HG02588 (cell line): ENCODE data around the gene BEST4.
"Not testable (repeated sequence)": the region's sequence is repeated elsewhere in the genome, so short reads cannot be mapped to it uniquely, and the experiment has no call there.

Experiments
- ATAC-seq: cut with Tn5 transposase; IDR thresholded peaks from one replicate; pipeline ENCODE4 v1.9.1; 2021; ENCODE audit warnings: mild to moderate bottlenecking, moderate library complexity; ENCODE audit not compliant: unreplicated experiment

Gene BEST4

DNA sequence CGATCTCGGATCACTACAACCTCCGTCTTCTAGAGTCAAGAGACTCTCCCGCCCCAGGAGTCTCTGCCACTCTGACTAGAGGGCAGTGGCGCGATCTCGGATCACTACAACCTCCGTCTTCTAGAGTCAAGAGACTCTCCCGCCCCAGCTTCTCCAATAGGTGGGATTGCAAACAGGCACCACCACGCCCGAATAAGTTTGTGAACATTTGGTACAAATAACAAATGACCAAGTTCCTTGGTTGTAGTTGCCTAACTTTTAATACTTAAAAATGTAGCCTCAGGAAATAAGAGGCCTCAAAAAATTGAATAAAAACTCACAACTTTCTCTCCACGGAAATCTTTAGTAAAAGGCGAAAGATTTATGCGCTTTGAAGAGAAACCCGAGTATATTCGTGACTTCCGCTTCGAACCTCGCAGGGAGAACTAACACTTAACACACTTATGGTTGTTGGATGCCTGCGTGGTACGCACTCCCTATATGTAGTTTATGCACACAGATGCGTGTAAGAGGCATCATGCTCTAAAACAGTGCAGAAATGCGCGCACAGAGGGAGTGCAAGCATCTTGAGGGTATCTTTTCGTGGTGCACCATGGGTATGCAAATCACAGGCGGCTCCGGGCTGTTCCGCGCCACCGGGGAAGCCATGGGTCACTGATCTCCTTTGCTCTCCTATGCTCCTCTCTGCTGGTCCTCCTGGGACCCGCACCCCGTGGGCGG lies 31.8 kb upstream of the BEST4 start:
- peak; percentile 74 for ATAC-seq

- ATAC-seq, result no peak
Observed at GRCh38 chr1:44819196-44819607, 31.2 kb upstream of the BEST4 start.

DNA sequence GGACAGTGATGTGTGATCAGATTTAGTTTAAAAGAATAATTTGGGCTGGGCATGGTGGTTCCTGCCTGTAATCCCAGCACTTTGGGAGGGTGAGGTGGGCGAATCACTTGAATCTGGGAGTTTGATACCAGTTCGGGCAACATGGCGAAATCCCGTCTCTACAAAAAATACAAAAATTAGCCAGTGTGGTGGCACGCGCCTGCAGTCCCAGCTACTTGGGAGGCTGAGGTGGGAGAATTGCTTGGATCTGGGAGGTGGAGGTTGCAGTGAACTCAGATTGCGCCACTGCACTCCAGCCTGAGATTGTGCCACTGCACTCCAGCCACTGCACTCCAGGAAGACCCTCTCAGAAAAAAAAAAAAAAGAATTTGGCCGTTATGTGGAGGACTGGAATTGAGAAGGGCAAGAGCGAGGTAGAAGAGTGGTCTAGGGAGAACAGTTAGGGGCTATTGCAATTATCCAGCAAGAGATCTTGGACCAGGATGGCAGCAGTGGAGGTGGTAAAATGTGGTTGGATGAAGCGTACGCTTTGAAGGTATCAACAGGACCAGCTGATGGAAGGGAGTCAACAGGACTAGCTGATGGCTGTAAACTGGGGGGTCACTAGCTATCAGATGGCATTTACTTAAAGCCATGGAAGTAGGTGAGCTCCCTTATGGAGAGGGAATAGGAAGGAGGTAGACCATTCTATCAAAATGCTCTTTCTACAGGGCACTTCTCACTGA lies 30.0 kb upstream of the BEST4 start:
- ATAC-seq, result no peak

GRCh38 chr1:44817307-44817706 lies 29.3 kb upstream of the BEST4 start:
- ATAC-seq, result no peak

DNA sequence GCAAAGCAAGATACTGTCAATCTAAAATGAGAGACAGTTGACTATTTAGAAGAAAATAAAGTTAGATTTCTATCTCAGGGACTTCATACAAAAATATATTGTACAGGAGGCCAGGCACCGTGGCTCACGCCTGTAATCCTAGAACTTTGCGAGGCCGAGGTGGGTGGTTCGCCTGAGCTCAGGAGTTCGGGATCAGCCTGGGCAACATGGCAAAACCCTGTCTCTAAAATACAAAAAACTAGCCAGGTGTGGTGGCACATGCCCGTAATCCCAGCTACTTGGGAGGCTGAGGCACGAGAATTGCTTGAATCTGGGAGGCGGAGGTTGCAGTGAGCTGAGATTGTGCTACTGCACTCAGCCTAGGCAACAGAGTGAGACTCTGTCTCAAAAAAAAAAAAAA lies 28.0 kb upstream of the BEST4 start:
- not testable (repeated sequence) for ATAC-seq

- ATAC-seq, result no peak
Observed at GRCh38 chr1:44812822-44813543, 25.0 kb upstream of the BEST4 start.

DNA sequence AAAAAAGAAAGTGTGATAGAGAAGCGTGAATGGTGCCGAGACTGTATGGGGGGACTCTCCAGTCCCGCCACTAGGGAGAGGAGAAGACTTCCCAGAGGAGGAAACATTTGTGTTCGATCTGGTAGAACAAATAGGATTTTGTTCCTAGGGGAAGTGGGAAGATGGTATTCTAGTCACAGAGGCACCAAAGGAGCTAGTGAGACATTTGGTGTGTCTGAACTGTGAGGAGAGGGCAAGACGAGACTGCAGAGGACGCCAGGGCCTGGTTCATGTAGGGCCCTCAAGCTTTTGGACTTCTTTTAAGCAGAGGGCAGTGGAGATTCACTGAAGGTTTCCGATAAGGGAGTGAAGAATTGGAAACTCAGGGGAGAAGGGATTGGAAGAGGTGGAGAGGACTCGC lies 23.3 kb upstream of the BEST4 start:
- ATAC-seq, result no peak

DNA sequence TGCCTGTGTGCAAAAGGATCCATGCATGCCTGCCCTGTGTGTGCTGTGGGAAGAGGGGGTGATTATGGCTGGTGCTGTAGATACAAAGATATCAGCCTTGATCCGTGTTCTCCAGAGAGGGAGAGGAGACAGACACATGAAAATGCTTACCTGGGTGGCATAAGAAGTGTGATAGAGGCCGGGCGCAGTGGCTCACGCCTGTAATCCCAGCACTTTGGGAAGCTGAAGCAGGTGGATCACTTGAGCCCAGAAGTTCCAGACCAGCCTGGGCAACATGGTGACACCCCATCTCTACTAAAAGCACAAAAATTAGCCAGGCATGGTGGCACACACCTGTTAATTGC lies 22.8 kb upstream of the BEST4 start:
- not testable (repeated sequence) for ATAC-seq

DNA sequence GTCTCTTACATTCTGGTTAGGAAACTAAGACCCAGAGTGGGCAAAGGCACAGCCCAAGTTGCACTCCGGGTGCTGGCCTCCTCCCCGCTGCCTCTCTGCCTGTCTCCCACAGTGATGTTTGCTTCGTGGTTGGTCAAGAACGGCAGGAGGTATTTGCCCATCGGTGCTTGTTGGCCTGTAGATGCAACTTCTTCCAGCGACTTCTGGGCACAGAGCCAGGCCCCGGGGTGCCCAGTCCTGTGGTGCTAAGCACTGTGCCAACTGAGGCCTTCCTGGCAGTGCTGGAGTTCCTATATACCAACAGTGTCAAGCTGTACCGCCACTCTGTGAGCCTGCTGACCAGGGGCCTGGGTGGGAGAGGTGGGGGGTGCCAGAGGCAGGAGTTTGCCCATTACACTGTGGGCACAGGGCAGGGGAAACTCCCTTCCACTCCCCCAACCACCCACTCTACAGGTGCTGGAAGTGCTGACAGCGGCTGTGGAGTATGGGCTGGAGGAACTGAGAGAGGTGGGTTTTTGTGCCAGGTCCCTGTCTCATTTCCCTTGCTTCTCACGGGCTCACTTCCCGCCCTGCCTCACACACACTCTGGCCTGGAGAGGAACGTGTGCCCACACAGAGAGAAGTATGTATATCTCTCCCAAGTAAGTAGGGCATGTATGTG lies 22.3 kb upstream of the BEST4 start:
- ATAC-seq, result no peak

- ATAC-seq, result peak; percentile 35
Observed at GRCh38 chr1:44808938-44809917, 21.3 kb upstream of the BEST4 start.

DNA sequence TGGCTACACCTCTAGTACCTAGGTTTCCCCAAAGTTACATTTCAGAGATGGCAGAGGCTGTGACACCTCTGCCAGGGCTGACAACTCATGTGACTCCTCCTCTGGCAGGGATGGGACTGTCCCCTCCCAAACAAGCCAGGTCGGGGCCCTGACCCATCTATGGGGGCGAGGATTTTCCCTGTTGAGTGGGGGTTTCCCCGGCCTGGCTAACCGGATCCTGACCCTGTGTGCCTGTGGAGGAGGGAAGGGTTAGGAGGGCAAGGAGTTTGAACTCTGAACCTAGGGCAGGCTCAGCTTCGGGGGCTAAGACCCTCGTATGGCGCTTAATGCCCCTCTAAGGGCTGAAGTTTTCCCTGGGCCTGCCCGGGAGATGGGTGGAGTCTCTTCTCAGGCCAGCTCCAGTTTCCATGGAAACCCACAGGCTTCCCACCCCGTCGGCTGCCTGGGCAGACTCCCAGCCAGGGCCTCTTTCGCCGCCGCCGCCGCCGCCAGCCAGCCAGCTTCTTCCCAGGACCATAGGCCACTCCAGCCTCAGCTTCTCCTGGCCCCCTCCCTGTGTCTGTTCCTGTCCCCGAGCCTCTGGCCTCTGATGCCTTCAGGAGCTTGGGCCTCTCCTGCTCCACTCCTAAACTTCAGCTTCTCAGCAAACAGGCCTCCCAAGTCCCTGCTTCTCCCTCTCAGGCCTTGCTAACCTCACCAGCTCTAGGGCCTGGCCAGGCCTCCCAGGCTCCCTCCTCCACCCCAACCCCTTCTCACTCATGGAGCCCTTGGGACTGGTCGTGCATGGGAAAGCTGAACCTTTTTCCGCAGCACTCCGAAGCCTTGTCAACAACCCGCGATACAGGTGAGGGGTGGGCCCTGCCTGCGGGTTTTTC lies 20.3 kb upstream of the BEST4 start, which contains the start of gene BTBD19:
Gene BTBD19 (plus strand): TSS at position 461 of the 875 bp plus-strand sequence. CDS start 298 bp downstream, at position 759.
- ATAC-seq, result peak; percentile 34

- ATAC-seq, result peak; percentile 29
Observed at GRCh38 chr1:44807364-44808062, 19.5 kb upstream of the BEST4 start.

DNA sequence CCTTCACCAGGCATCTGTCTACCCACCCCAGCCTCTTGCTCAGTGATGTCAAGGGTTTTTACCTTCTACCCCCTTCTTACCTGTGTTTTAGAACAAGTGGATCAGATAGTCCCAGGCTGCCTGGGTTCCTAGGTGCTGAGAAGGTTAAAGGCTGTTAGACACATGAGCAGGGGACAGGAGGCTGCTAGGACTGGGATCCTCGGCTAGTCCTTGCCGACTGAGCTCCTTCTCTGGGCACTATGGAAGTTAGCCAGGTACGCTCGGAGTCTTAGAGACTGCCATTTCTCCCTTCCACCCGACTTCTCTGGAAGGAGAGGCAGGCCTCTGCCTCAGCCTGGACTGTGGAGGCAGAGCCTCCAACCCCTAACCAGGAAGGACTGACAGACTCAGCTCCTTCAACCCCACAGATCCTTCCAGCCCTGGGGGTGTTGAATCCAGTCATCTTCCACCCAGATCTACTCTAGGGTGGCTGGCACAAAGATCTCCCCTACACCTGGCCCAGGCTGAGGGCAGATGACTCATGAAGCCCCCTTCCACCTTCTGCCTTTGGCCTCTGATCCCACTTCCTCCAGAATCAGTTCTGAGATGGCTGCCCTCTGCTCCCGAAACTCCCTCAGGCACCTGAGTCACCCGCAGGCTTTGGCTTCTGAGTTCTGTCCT lies 18.9 kb upstream of the BEST4 start, which contains the start of gene DYNLT4:
Gene DYNLT4 (minus strand): TSS at position 648 of the 660 bp plus-strand sequence. CDS start 683 bp downstream, outside the sequence.
- ATAC-seq, result no peak

- no peak for ATAC-seq
Observed at GRCh38 chr1:44806025-44806703, 18.2 kb upstream of the BEST4 start.

DNA sequence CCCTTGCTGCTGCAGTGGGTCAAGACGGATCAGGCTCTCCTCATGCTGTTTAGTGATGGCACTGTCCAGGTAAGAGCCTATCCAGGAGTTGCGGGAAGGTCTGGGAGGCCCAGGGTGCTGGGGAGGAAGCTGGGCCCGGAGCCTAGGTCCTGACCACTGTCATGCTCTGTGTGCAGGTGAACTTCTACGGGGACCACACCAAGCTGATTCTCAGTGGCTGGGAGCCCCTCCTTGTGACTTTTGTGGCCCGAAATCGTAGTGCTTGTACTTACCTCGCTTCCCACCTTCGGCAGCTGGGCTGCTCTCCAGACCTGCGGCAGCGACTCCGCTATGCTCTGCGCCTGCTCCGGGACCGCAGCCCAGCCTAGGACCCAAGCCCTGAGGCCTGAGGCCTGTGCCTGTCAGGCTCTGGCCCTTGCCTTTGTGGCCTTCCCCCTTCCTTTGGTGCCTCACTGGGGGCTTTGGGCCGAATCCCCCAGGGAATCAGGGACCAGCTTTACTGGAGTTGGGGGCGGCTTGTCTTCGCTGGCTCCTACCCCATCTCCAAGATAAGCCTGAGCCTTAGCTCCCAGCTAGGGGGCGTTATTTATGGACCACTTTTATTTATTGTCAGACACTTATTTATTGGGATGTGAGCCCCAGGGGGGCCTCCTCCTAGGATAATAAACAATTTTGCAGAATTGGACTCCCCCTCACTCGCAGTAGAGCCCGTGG lies 17.5 kb upstream of the BEST4 start:
- ATAC-seq, result no peak

DNA sequence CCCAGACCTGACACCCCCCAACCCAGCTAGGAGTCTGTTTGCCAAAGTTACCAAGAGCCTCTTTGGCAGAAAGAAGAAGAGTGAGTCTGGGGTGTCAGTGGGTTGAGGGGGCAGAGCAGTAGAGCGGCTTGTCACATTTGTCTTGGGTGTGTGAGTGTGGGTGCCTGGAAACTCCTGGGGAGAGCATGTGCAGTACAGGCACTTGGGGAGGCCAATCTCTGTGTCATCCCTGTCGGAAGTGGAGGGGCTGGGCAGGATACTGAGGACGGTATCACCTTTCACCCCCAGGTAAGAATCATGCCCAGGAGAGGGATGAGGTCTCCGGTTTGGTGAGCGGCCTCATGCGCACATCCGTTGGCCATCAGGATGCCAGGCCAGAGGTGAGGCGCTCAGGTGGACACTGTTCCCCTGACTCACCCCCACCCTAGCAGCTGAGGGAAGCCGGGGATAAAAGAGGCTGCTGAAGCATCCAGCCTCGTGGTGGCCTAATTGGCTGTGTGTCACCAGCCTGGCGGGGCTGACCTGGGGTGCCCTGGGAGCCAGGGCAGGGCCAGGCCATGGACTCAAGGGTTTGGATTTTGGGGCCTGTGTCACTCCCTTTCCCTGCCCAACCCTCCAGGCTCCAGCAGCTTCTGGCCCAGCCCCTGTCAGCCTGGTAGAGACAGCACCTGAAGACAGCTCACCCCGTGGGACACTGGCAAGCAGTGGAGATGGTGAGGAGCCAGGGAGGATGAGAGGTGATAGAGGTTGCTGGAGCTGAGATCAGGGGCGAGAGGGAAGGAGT lies 15.5 kb upstream of the BEST4 start:
- no peak for ATAC-seq
